Keratinocyte (primary cell): ENCODE measurements around the gene HUS1. TPM values are rescaled to one million over a fixed set of nuclear protein-coding genes. Genes with fewer than 3 reads are reported as not detected.

Source experiments
- DNase-seq: peaks from one replicate; pipeline ENCODE4 v3.0.0-alpha.2; 2011; ENCODE audit warnings: low read depth, missing footprints, low spot score
- FAIRE-seq: peaks from 2 replicates; lab custom pipeline; 2011; peaks lifted over from hg19 to GRCh38; lab: Jason Lieb, UNC
- H2AFZ ChIP-seq: 2 replicates; pipeline ENCODE4 v1.6.0; 2012; ENCODE audit warnings: low read length, control low read depth, inconsistent platforms; ENCODE audit not compliant: control insufficient read depth
- H3K27ac ChIP-seq: 2 replicates; pipeline ENCODE4 v1.5.1; 2011; ENCODE audit warnings: low read length; ENCODE audit not compliant: control insufficient read depth, insufficient read depth
- H3K27me3 ChIP-seq: 3 replicates; pipeline ENCODE4 v1.6.0; 2011; ENCODE audit warnings: low read length; ENCODE audit not compliant: control insufficient read depth, insufficient read depth; ENCODE audit errors: extremely low read depth
- H3K36me3 ChIP-seq, 2 experiments: 2 replicates in 1 of 2; 3 replicates in 1 of 2; pipeline ENCODE4 v1.5.1; 2011; ENCODE audit warnings: low read length in 2 of 2, mild to moderate bottlenecking in 1 of 2; ENCODE audit not compliant: control insufficient read depth in 2 of 2, insufficient read depth in 2 of 2; ENCODE audit errors: extremely low read depth in 1 of 2
- H3K4me1 ChIP-seq: 3 replicates; pipeline ENCODE4 v1.5.1; 2011; ENCODE audit warnings: low read length; ENCODE audit not compliant: control insufficient read depth, insufficient read depth; ENCODE audit errors: extremely low read depth
- H3K4me2 ChIP-seq: 3 replicates; pipeline ENCODE4 v1.6.0; 2011; ENCODE audit warnings: low read depth, low read length; ENCODE audit not compliant: control insufficient read depth, insufficient read depth; ENCODE audit errors: extremely low read depth
- H3K4me3 ChIP-seq, 3 experiments: fragments of 200-600 bp in 1 of 3; sonication (generic) in 1 of 3; 2 replicates in 2 of 3; 3 replicates in 1 of 3; pipeline ENCODE4 v1.5.1; 2011 to 2016; ENCODE audit warnings: low read length in 3 of 3, mild to moderate bottlenecking in 3 of 3, control low read depth in 2 of 3, inconsistent platforms in 1 of 3, low read depth in 1 of 3, mixed read lengths in 1 of 3, mixed run types in 1 of 3, moderate library complexity in 1 of 3; ENCODE audit not compliant: control insufficient read depth in 2 of 3, insufficient read depth in 2 of 3; ENCODE audit errors: extremely low read depth in 1 of 3
- H3K79me2 ChIP-seq: 2 replicates; pipeline ENCODE4 v1.6.0; 2012; ENCODE audit warnings: low read length; ENCODE audit not compliant: control insufficient read depth, insufficient read depth
- H3K9ac ChIP-seq: 3 replicates; pipeline ENCODE4 v1.6.0; 2011; ENCODE audit warnings: low read length; ENCODE audit not compliant: control insufficient read depth, insufficient read depth; ENCODE audit errors: extremely low read depth
- H3K9me1 ChIP-seq: 3 replicates; pipeline ENCODE4 v1.6.0; 2011; ENCODE audit warnings: low read length; ENCODE audit not compliant: control insufficient read depth, insufficient read depth; ENCODE audit errors: extremely low read depth
- H3K9me3 ChIP-seq: 2 replicates; pipeline ENCODE4 v1.5.1; 2012; ENCODE audit warnings: low read depth, low read length; ENCODE audit not compliant: control insufficient read depth
- H4K20me1 ChIP-seq: 3 replicates; pipeline ENCODE4 v1.6.0; 2011; ENCODE audit warnings: low read length; ENCODE audit not compliant: control insufficient read depth, insufficient read depth; ENCODE audit errors: extremely low read depth
- EZH2 ChIP-seq: IDR thresholded peaks from one replicate; pipeline ENCODE4 v1.6.1; 2012; ENCODE audit warnings: inconsistent platforms, mild to moderate bottlenecking, low read length, moderate library complexity
- dilution Hi-C: fragments of 300-500 bp; cut with MboI; formaldehyde crosslinking; loops from one replicate; pipeline ENCODE4 v1.7.0; 2020; ENCODE audit warnings: low sequenced_read_pairs; ENCODE audit not compliant: extremely low pct_ligation_motif_present
- polyA plus RNA-seq, 5 experiments: library from polyadenylated mRNA; depleted of rRNA in 3 of 5; stranded (reverse) in 3 of 5; stranded (forward) in 1 of 5; unstranded in 1 of 5; fragments of >200 nt; gene quantifications; 1 replicate in 1 of 5; 2 replicates in 3 of 5; 3 replicates in 1 of 5; pipeline versions ENCODE4 v1.2.1 to v1.2.3, GENCODE V29; 2011 to 2012; ENCODE audit warnings: missing spikeins in 2 of 5, low read depth in 1 of 5, low replicate concordance in 1 of 5
- TF ChIP-seq, protein P1 (sequence below), 3 experiments: IDR thresholded peaks in 1 of 3; conservative IDR thresholded peaks in 1 of 3; optimal IDR thresholded peaks in 1 of 3; 2 replicates in 2 of 3; 3 replicates in 1 of 3; pipeline versions ENCODE3 to v1.5.1; 2011; ENCODE audit warnings: low read length in 3 of 3, mild to moderate bottlenecking in 3 of 3, moderate library complexity in 2 of 3, control low read depth in 1 of 3, inconsistent platforms in 1 of 3; ENCODE audit not compliant: insufficient read depth in 2 of 3; ENCODE audit errors: extremely low read depth in 1 of 3

HUS1 gene
- polyA plus RNA-seq, 1 donor (not counting 4 experiments of a cell fraction or from before 2014, with no cell fraction given): 36.3 TPM

DNA sequence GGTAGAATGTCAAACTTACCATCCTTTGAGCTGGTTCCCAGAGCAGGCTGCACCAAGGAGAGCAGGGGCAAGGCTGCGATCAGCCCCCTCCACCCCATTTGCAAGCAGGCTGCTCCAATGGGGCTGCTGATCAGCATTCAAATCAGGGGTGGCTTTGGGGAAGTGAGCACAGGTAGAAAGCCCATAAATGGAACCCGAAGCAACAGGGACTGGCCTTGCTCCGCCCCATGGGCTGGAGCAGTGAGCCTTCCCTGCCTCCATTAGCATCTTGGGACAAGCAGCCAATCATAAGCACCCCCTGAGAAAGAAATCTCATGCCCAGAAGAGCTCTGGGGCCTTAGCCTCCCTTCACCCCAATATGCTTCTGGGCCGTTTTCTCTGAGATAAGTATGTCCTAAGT, 27.2 kb downstream of the HUS1 start:
- Histone ChIP-seq H4K20me1 (no peaks in the 10 kb centered on the region), H3K9ac (no peak overlapping the region), H3K4me1 (no peaks in the 10 kb centered on the region), H3K9me1 (no peaks in the 10 kb centered on the region), H3K36me3 (peaks cover 5 to 8% of the 10 kb centered on the region in 2 experiments), H3K9me3 (no peaks in the 10 kb centered on the region), H3K27ac (no peak overlapping the region), H3K4me2 (no peak overlapping the region), H3K4me3 (no peak overlapping the region), H3K79me2 (no peaks in the 10 kb centered on the region), H3K27me3 (no peaks in the 10 kb centered on the region), H2AFZ (no peak overlapping the region)
- TF ChIP-seq EZH2: no peak
- TF ChIP-seq, protein P1, sequence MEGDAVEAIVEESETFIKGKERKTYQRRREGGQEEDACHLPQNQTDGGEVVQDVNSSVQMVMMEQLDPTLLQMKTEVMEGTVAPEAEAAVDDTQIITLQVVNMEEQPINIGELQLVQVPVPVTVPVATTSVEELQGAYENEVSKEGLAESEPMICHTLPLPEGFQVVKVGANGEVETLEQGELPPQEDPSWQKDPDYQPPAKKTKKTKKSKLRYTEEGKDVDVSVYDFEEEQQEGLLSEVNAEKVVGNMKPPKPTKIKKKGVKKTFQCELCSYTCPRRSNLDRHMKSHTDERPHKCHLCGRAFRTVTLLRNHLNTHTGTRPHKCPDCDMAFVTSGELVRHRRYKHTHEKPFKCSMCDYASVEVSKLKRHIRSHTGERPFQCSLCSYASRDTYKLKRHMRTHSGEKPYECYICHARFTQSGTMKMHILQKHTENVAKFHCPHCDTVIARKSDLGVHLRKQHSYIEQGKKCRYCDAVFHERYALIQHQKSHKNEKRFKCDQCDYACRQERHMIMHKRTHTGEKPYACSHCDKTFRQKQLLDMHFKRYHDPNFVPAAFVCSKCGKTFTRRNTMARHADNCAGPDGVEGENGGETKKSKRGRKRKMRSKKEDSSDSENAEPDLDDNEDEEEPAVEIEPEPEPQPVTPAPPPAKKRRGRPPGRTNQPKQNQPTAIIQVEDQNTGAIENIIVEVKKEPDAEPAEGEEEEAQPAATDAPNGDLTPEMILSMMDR (optimal IDR thresholded peaks at IDR 0.05 in 1 of 3, IDR thresholded peaks at IDR 0.05 in 1 of 3, conservative IDR thresholded peaks at IDR 0.05 in 1 of 3; ENCODE audit: extremely low read depth in 1 of 3, insufficient read depth in 2 of 3, low read length in 3 of 3): no peak
- DNase-seq: no peak
- FAIRE-seq: no peak
- dilution Hi-C loops: no loop called here

GRCh38 chr7:47951374-47951773, 28.0 kb downstream of the HUS1 start:
- Histone ChIP-seq H3K27me3 (no peaks in the 10 kb centered on the region), H4K20me1 (no peaks in the 10 kb centered on the region), H3K27ac (no peak overlapping the region), H3K79me2 (no peaks in the 10 kb centered on the region), H3K9me1 (no peaks in the 10 kb centered on the region), H3K9me3 (no peaks in the 10 kb centered on the region), H3K4me3 (no peak overlapping the region), H3K36me3 (peaks cover 5 to 8% of the 10 kb centered on the region in 2 experiments), H2AFZ (no peak overlapping the region), H3K9ac (no peak overlapping the region), H3K4me2 (no peak overlapping the region), H3K4me1 (peaks cover 4% of the 10 kb centered on the region)
- TF ChIP-seq, protein P1 (optimal IDR thresholded peaks at IDR 0.05 in 1 of 3, IDR thresholded peaks at IDR 0.05 in 1 of 3, conservative IDR thresholded peaks at IDR 0.05 in 1 of 3; ENCODE audit: extremely low read depth in 1 of 3, insufficient read depth in 2 of 3, low read length in 3 of 3): no peak
- no peak for TF ChIP-seq EZH2
- dilution Hi-C loops: no loop called here
- DNase-seq: no peak
- no peak for FAIRE-seq
